ENCODE data around the gene URGCP. TPM values are rescaled to one million over a fixed set of nuclear protein-coding genes. Genes with fewer than 3 reads are reported as not detected.

Gene URGCP
- total RNA-seq, 1 donor from 2014 or later, result 29.1 TPM

DNA sequence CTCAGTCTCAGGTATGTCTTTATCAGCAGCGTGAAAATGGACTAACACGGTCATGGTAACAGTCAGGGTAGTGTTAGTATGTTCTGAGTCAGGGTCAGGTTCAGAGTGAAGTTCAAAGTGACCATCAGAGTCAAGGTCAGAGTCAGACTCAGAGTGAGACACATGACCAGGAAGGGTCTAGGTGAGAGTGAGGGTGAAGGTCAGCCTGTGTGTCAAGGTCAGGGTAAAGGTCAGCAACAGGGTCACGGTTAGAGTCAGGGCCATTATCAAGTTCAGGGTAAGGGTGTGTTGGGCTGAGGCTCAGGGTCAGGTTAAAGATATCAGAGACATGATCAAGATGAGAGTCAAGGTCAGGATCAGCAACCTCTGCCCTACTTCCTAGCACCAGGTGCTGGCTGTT, 41.1 kb downstream of the URGCP start:
- H3K36me3 ChIP-seq, result peaks cover 12% of the 10 kb centered on the region
- intact Hi-C loops (cut with DNase I), result no loop called here

DNA sequence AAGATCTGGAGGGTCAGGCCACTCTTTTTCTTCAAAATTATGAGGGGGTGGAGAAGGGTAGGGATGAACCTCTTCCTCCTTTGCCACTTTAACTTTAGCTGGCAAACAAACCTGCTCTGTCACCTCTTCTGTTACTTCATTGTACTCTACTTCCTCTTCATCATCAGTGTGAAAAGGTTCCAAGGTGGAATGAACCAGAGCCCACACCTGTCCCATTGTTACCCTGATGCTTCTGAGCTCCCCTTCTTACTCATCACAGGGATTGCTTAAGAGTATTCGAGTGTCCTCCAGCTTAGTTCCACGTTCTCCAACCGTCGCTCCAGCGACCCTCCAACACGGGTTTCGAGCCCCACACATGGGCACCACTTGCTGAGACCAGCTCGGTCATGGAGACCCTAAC, 42.3 kb downstream of the URGCP start:
- Histone ChIP-seq H3K36me3 (peaks cover 12% of the 10 kb centered on the region), H3K4me1 (peaks cover 7% of the 10 kb centered on the region), H3K4me3 (no peak overlapping the region), H3K27me3 (no peaks in the 10 kb centered on the region), H3K27ac (no peak overlapping the region), H3K9me3 (no peaks in the 10 kb centered on the region)
- DNase-seq (no peak), ATAC-seq (no peak)
- TF ChIP-seq, protein P1, sequence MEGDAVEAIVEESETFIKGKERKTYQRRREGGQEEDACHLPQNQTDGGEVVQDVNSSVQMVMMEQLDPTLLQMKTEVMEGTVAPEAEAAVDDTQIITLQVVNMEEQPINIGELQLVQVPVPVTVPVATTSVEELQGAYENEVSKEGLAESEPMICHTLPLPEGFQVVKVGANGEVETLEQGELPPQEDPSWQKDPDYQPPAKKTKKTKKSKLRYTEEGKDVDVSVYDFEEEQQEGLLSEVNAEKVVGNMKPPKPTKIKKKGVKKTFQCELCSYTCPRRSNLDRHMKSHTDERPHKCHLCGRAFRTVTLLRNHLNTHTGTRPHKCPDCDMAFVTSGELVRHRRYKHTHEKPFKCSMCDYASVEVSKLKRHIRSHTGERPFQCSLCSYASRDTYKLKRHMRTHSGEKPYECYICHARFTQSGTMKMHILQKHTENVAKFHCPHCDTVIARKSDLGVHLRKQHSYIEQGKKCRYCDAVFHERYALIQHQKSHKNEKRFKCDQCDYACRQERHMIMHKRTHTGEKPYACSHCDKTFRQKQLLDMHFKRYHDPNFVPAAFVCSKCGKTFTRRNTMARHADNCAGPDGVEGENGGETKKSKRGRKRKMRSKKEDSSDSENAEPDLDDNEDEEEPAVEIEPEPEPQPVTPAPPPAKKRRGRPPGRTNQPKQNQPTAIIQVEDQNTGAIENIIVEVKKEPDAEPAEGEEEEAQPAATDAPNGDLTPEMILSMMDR (IDR thresholded peaks at IDR 0.05), result no peak
- intact Hi-C loops (cut with DNase I), result no loop called here

More for the DNA sequence above, 41.1 kb downstream of the URGCP start:
- Histone ChIP-seq H3K27ac (no peak overlapping the region), H3K4me1 (peaks cover 12% of the 10 kb centered on the region), H3K27me3 (no peaks in the 10 kb centered on the region), H3K9me3 (no peaks in the 10 kb centered on the region), H3K4me3 (no peak overlapping the region)
- ATAC-seq, result no peak
- TF ChIP-seq, protein P1 (IDR thresholded peaks at IDR 0.05), result no peak
- DNase-seq, result no peak

DNA sequence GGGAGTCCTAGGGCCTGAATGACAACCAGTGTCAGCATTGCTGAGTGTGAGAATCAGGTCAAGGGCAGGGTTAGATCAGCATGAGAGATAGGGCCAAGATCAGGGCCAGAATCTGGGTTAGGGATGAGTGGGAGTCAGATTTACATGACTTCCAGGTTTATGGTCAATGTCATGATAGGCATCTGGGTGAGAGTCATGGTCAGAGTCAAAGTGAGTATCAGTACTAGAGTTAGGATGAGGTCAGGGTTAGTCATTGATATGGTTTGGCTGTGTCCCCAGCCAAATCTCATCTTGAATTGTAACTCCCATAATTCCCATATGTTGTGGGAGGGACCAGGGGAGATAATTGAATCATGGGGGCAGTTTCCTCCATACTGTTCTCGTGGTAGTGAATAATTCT, 49.4 kb downstream of the URGCP start:
- H3K4me3 ChIP-seq, result no peak overlapping the region
- no peak for ATAC-seq
- H3K36me3 ChIP-seq, result no peaks in the 10 kb centered on the region
- H3K27ac ChIP-seq, result no peak overlapping the region
- no peaks in the 10 kb centered on the region for H3K9me3 ChIP-seq
- intact Hi-C loops (cut with DNase I), result no loop called here
- H3K27me3 ChIP-seq, result no peaks in the 10 kb centered on the region
- DNase-seq, result no peak
- TF ChIP-seq, protein P1 (IDR thresholded peaks at IDR 0.05), result no peak
- no peaks in the 10 kb centered on the region for H3K4me1 ChIP-seq

DNA sequence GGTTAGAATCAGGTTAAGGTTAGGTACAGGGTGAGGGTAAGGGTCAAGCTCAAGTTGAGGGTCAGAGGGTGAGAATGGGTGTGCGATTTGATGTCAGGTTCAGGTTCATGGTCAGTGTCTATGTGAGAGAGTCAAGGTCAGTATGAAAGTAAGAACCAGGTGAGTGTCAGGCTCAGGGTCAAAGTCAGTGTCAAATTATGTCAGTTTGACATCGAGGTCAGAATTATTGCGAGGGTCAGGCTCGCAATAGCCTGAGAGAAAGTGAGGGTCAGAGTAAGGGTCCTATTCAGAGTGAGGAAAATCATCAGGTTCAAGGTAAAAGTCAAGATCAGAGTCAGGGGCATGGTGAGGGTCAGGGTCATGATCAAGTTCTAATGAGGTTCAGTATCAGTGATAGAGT, 50.1 kb downstream of the URGCP start:
- Histone ChIP-seq H3K27me3 (no peaks in the 10 kb centered on the region), H3K9me3 (no peaks in the 10 kb centered on the region), H3K4me3 (no peak overlapping the region), H3K36me3 (no peaks in the 10 kb centered on the region), H3K4me1 (no peaks in the 10 kb centered on the region), H3K27ac (no peak overlapping the region)
- intact Hi-C loops (cut with DNase I), result no loop called here
- DNase-seq, result no peak
- TF ChIP-seq, protein P1 (IDR thresholded peaks at IDR 0.05), result no peak
- ATAC-seq, result no peak

DNA sequence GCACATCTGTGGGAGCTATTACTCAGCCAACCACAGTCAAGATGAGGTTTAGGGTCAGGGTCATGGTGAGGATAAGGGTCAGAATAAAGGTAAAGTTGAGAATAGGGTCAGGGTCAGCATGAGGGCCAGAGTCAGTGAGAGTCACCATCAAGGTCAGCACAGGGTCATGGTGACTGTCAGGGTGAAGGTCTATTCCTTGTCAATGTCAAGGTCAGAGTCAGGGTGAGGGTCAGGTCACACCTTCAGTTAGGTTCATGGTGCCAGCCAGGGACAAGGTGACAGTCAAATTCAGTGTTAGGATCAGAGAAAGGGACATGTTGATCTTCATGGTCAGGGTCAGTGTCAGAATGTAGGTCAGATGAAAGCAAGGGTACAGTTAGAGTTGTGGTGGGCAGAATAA, 51.2 kb downstream of the URGCP start:
- no peak for ATAC-seq
- intact Hi-C loops (cut with DNase I), result no loop called here

More for the DNA sequence above, 51.2 kb downstream of the URGCP start:
- DNase-seq, result no peak
- H3K4me3 ChIP-seq, result no peak overlapping the region
- no peaks in the 10 kb centered on the region for H3K4me1 ChIP-seq
- no peaks in the 10 kb centered on the region for H3K36me3 ChIP-seq
- no peaks in the 10 kb centered on the region for H3K9me3 ChIP-seq
- H3K27ac ChIP-seq, result no peak overlapping the region
- H3K27me3 ChIP-seq, result no peaks in the 10 kb centered on the region
- TF ChIP-seq, protein P1 (IDR thresholded peaks at IDR 0.05), result no peak

Measured in upper lobe of right lung (tissue), 1 donor.